ENCODE data around the gene MCC.
A peak's percentile ranks its signal among the peaks of the same experiment; 100 is the strongest.

The MCC gene

GRCh38 chr5:113216545-113216944, 271.7 kb downstream of the MCC start:
- Mint-ChIP-seq H3K36me3 (ENCODE audit: low read depth) (no peaks in the 10 kb centered on the region), H3K27me3 (ENCODE audit: low read depth) (no peaks in the 10 kb centered on the region)

GRCh38 chr5:113215401-113216060, 272.7 kb downstream of the MCC start:
- TF ChIP-seq CTCF (IDR thresholded peaks at IDR 0.05; ENCODE audit: unreplicated experiment in 3 of 3), result no peak
- H3K36me3 Mint-ChIP-seq (ENCODE audit: low read depth), result no peaks in the 10 kb centered on the region
- no peak overlapping the region for H3K4me3 Mint-ChIP-seq
- H3K27ac Mint-ChIP-seq, result no peak overlapping the region
- H3K4me1 Mint-ChIP-seq, result peaks cover 42% of the 10 kb centered on the region
- no peaks in the 10 kb centered on the region for H3K27me3 Mint-ChIP-seq (ENCODE audit: low read depth)
- no peaks in the 10 kb centered on the region for H3K9me3 Mint-ChIP-seq

More at GRCh38 chr5:113216545-113216944, 271.7 kb downstream of the MCC start:
- Mint-ChIP-seq H3K9me3 (no peaks in the 10 kb centered on the region), H3K4me1 (peaks cover 37% of the 10 kb centered on the region), H3K27ac (peak overlapping the region in 1 of 3 experiments; percentile 27), H3K4me3 (no peak overlapping the region)
- no peak for TF ChIP-seq CTCF (IDR thresholded peaks at IDR 0.05; ENCODE audit: unreplicated experiment in 3 of 3)

- TF ChIP-seq CTCF (IDR thresholded peaks at IDR 0.05; ENCODE audit: unreplicated experiment in 3 of 3), result no peak
- Mint-ChIP-seq H3K9me3 (no peaks in the 10 kb centered on the region), H3K27ac (no peak overlapping the region), H3K4me3 (no peak overlapping the region), H3K27me3 (ENCODE audit: low read depth) (no peaks in the 10 kb centered on the region), H3K4me1 (peaks cover 47% of the 10 kb centered on the region), H3K36me3 (ENCODE audit: low read depth) (no peaks in the 10 kb centered on the region)
Measured at GRCh38 chr5:113214606-113215323, 273.5 kb downstream of the MCC start.

DNA sequence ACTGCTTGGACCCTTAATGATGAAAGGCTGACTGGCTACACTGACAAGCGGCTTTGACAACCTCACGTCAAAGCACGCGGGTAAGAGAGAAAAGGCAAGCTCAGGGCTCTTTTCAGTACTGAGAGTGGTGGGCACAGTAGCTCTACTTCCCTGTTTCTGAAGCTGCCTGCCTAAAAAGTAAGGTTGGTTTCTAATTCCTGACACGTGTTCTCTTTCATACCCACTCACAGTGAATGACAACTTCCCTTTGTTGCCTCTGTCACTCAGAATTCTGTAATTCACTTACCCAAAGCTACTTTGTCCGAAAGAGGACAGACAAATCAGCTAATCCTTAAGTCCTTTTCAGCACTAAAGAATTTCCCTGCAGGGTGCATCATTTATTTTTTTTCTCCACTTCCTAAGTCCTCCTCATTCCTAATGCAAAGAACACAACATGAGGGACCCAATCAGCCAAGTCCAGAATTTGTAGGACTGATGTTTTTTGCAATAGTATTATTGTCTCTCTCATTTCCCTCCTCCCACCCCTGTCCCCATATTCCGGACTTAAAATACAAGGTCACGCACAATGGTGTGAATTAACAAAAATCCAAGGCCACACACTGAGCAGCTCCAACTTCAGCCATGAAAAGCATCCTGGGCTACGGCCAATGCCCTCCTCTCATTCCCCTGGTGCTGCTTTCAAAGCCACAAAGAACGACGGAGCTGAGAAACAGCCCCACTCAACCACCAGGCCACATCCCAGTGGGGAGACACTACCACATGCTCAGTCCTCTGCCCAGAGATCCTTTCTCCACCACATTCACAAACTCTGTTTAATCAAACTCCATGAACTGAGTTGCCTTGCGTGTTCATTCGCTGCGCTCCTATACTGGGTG, 274.5 kb downstream of the MCC start:
- Mint-ChIP-seq H3K9me3 (no peaks in the 10 kb centered on the region), H3K27me3 (ENCODE audit: low read depth) (no peaks in the 10 kb centered on the region), H3K27ac (no peak overlapping the region), H3K36me3 (ENCODE audit: low read depth) (no peaks in the 10 kb centered on the region), H3K4me3 (no peak overlapping the region), H3K4me1 (peaks cover 48% of the 10 kb centered on the region)
- no peak for TF ChIP-seq CTCF (IDR thresholded peaks at IDR 0.05; ENCODE audit: unreplicated experiment in 3 of 3)

DNA sequence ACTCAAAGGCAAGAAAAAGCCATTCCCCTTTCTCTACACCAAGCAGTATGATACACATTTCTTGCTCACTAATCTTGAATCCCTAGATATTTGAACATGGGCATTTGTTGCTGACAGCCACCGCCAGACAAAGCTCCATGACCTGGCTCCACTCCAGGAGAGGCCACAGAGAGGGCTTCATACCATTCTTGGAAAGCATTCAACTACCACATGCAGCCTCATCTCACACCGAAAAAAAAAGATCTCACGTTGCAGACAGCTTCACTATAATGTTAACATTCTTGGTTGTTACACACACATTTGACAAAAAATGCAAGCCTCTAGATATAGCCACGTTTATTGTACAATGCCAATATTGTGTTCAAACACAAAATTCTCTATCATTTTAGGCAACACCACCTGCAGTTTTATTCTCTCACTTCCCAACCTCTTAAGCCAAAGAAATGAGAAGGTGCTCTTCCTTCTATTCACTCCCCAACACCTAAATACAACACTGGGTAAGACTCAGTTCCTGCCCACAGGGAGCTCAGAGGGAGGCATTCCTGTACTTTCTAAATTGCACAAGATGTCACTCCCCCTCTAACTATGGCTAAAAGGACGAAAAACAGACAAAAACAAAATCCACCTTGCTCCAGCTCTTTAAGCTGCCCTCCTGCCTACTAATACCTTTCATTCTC, 275.9 kb downstream of the MCC start:
- H3K27ac Mint-ChIP-seq, result no peak overlapping the region
- H3K9me3 Mint-ChIP-seq, result no peaks in the 10 kb centered on the region
- H3K36me3 Mint-ChIP-seq (ENCODE audit: low read depth), result no peaks in the 10 kb centered on the region
- no peaks in the 10 kb centered on the region for H3K27me3 Mint-ChIP-seq (ENCODE audit: low read depth)
- peaks cover 34% of the 10 kb centered on the region for H3K4me1 Mint-ChIP-seq
- H3K4me3 Mint-ChIP-seq, result no peak overlapping the region
- TF ChIP-seq CTCF (IDR thresholded peaks at IDR 0.05; ENCODE audit: unreplicated experiment in 3 of 3), result no peak

Measured in nephron (organoid).